Natural killer cell (primary cell): ENCODE data around the gene ASB3. TPM values are rescaled to one million over a fixed set of nuclear protein-coding genes. Genes with fewer than 3 reads are reported as not detected.
A peak's percentile ranks its signal among the peaks of the same experiment; 100 is the strongest.
"Not testable (repeated sequence)": the region's sequence is repeated elsewhere in the genome, so short reads cannot be mapped to it uniquely, and the experiment has no call there.

Experiments used
- ATAC-seq, 3 donors: fragments of 150-1000 bp in 2 of 3; fragments of 200-7000 bp in 1 of 3; cut with Tn5 transposase; 1 replicate in 1 of 3; 2 replicates in 2 of 3; pipeline ENCODE4 v1.10.0; 2021; ENCODE audit warnings: mild to moderate bottlenecking in 2 of 3, moderate library complexity in 2 of 3
- DNase-seq, 2 donors: peaks; one replicate each; pipeline versions ENCODE4 v3.0.0 to v3.0.0-alpha.2; 2013 to 2021; ENCODE audit warnings: mixed read lengths in 1 of 2
- H3K27ac ChIP-seq: one replicate; pipeline ENCODE4 v1.5.1; 2013; ENCODE audit warnings: mild to moderate bottlenecking, low read length
- H3K27me3 ChIP-seq: one replicate; pipeline ENCODE4 v1.6.1; 2013; ENCODE audit warnings: low read length; ENCODE audit not compliant: control insufficient read depth, insufficient read depth
- H3K36me3 ChIP-seq: one replicate; pipeline ENCODE4 v1.6.1; 2013; ENCODE audit warnings: low read length; ENCODE audit not compliant: control insufficient read depth, insufficient read depth
- H3K4me1 ChIP-seq: one replicate; pipeline ENCODE4 v1.6.1; 2013; ENCODE audit warnings: low read length; ENCODE audit not compliant: control insufficient read depth, insufficient read depth
- H3K4me3 ChIP-seq: one replicate; pipeline ENCODE4 v1.5.1; 2013; ENCODE audit warnings: low read length
- H3K9me3 ChIP-seq: one replicate; pipeline ENCODE4 v1.6.1; 2013; ENCODE audit warnings: low read length; ENCODE audit not compliant: control insufficient read depth, insufficient read depth
- H3K27ac Mint-ChIP-seq, 2 donors: one replicate each; pipeline ENCODE4 v1.8.0; 2022; ENCODE audit warnings: mild to moderate bottlenecking in 2 of 2, mixed read lengths in 2 of 2, moderate library complexity in 1 of 2
- H3K27me3 Mint-ChIP-seq, 2 donors: one replicate each; pipeline ENCODE4 v1.8.0; 2022; ENCODE audit warnings: low read depth in 2 of 2, mixed read lengths in 2 of 2
- H3K36me3 Mint-ChIP-seq: one replicate; pipeline ENCODE4 v1.8.0; 2022; ENCODE audit warnings: mixed read lengths
- H3K4me1 Mint-ChIP-seq, 2 donors: one replicate each; pipeline ENCODE4 v1.8.0; 2022; ENCODE audit warnings: mixed read lengths in 2 of 2
- H3K4me3 Mint-ChIP-seq: one replicate; pipeline ENCODE4 v1.8.0; 2022; ENCODE audit warnings: mild to moderate bottlenecking, moderate library complexity, mixed read lengths
- H3K9me3 Mint-ChIP-seq, 2 donors: one replicate each; pipeline ENCODE4 v1.8.0; 2022; ENCODE audit warnings: mixed read lengths in 2 of 2
- CTCF ChIP-seq: fragments of 200-600 bp; IDR thresholded peaks from one replicate; pipeline ENCODE4 v1.8.0; 2022; ENCODE audit warnings: antibody characterized with exemption
- WGBS: methylation state at CpG from one replicate; pipeline ENCODE4 v1.1.7; 2013; ENCODE audit warnings: missing lambda C conversion rate; ENCODE audit not compliant: insufficient coverage; 5-methylcytosine and 5-hydroxymethylcytosine counted together
- intact Hi-C: fragments of 100-400 bp; cut with micrococcal nuclease; formaldehyde crosslinking; loops from one replicate; pipeline ENCODE4 v1.14.2; 2022
- total RNA-seq, 4 donors: library from RNA; stranded (reverse); fragments of 120-200 nt in 1 of 4; gene quantifications; one replicate each; pipeline versions ENCODE4 v1.2.3 to v1.2.4, GENCODE V29; 2013 to 2022

ASB3 gene
- total RNA-seq, 3 donors from 2014 or later (not counting 1 experiment from before 2014, with no cell fraction given): 27.9 to 37.0 (median 29.6) TPM

- Histone ChIP-seq H3K4me1 (no peaks in the 10 kb centered on the region), H3K4me3 (no peak overlapping the region), H3K27ac (no peak overlapping the region), H3K36me3 (peaks cover 4% of the 10 kb centered on the region), H3K9me3 (no peaks in the 10 kb centered on the region), H3K27me3 (no peaks in the 10 kb centered on the region)
- H3K4me3 Mint-ChIP-seq: no peak overlapping the region
- WGBS: 94% methylated on average over 3 of the region's 3 CpGs
- peaks cover 0 to 3% of the 10 kb centered on the region in 2 donors for H3K9me3 Mint-ChIP-seq
- no peak overlapping the region for H3K27ac Mint-ChIP-seq
- no peak for ATAC-seq
- no peak for TF ChIP-seq CTCF
- H3K36me3 Mint-ChIP-seq: no peaks in the 10 kb centered on the region
- no peak for DNase-seq
- no peaks in the 10 kb centered on the region for H3K4me1 Mint-ChIP-seq
- no peaks in the 10 kb centered on the region for H3K27me3 Mint-ChIP-seq
- intact Hi-C loops: no loop called here
Observed at GRCh38 chr2:53827398-53828175, 40.8 kb upstream of the ASB3 start.

GRCh38 chr2:53826587-53827397, 40.0 kb upstream of the ASB3 start:
- DNase-seq (no peak), ATAC-seq (no peak)
- H3K27ac ChIP-seq: no peak overlapping the region
- 100% methylated on average over 3 of the region's 3 CpGs for WGBS
- TF ChIP-seq CTCF: no peak
- no peak overlapping the region for H3K27ac Mint-ChIP-seq
- no peak overlapping the region for H3K4me3 ChIP-seq
- no peaks in the 10 kb centered on the region for H3K4me1 ChIP-seq
- no peaks in the 10 kb centered on the region for H3K9me3 ChIP-seq
- intact Hi-C loops: no loop called here
- H3K4me1 Mint-ChIP-seq: no peaks in the 10 kb centered on the region
- no peaks in the 10 kb centered on the region for H3K27me3 ChIP-seq
- no peak overlapping the region for H3K4me3 Mint-ChIP-seq
- no peaks in the 10 kb centered on the region for H3K36me3 Mint-ChIP-seq
- no peaks in the 10 kb centered on the region for H3K27me3 Mint-ChIP-seq
- H3K36me3 ChIP-seq: peaks cover 4% of the 10 kb centered on the region
- H3K9me3 Mint-ChIP-seq: peaks cover 0 to 3% of the 10 kb centered on the region in 2 donors

- TF ChIP-seq CTCF: no peak
- intact Hi-C loops: no loop called here
Observed at GRCh38 chr2:53826030-53826410, 39.3 kb upstream of the ASB3 start.

GRCh38 chr2:53823639-53824038, 36.9 kb upstream of the ASB3 start:
- intact Hi-C loops: not testable (repeated sequence)

More at GRCh38 chr2:53826030-53826410, 39.3 kb upstream of the ASB3 start:
- Histone ChIP-seq H3K4me3 (no peak overlapping the region), H3K27ac (no peak overlapping the region), H3K4me1 (no peaks in the 10 kb centered on the region), H3K9me3 (no peaks in the 10 kb centered on the region), H3K27me3 (no peaks in the 10 kb centered on the region), H3K36me3 (peaks cover 2% of the 10 kb centered on the region)
- 100% methylated on average over 1 of the region's 1 CpG for WGBS
- Mint-ChIP-seq H3K27ac (no peak overlapping the region), H3K27me3 (no peaks in the 10 kb centered on the region), H3K36me3 (no peaks in the 10 kb centered on the region), H3K9me3 (peaks cover 0 to 3% of the 10 kb centered on the region in 2 donors), H3K4me1 (no peaks in the 10 kb centered on the region), H3K4me3 (no peak overlapping the region)
- no peak for ATAC-seq
- no peak for DNase-seq

More at GRCh38 chr2:53823639-53824038, 36.9 kb upstream of the ASB3 start:
- H3K9me3 Mint-ChIP-seq, H3K9me3 ChIP-seq, H3K4me3 Mint-ChIP-seq, H3K27me3 Mint-ChIP-seq, H3K27ac ChIP-seq, ATAC-seq, H3K4me1 Mint-ChIP-seq, H3K4me3 ChIP-seq, H3K27ac Mint-ChIP-seq, H3K4me1 ChIP-seq, H3K27me3 ChIP-seq, H3K36me3 Mint-ChIP-seq: not testable (repeated sequence)
- DNase-seq: peak in 1 of 2 donors; percentile 15
- WGBS: 96% methylated on average over 7 of the region's 9 CpGs
- H3K36me3 ChIP-seq: peaks cover 13% of the 10 kb centered on the region
